ENCODE measurements around the gene JTB.

Gene JTB

DNA sequence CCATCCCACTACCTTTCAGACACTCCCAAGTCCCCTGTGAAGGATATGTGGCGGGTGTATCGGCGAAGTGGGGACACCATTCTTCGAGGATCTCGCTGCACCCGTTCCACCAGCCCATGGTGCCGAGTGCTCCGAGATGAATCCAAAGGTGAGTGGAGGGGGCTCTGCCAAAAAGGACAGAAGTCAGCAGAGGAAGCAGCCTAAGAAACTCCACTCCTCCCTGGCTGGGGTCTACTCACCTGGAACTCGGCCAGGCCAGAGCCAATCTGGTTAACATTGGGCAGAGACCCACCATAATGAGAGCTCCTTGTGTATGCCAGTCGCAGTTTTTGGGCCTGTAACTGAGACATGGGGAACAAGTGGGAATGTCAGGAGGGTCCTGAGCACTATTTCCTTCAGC, 22.6 kb downstream of the JTB start:
- no peak for DNase-seq (ENCODE audit: low read depth in 2 of 2)

DNA sequence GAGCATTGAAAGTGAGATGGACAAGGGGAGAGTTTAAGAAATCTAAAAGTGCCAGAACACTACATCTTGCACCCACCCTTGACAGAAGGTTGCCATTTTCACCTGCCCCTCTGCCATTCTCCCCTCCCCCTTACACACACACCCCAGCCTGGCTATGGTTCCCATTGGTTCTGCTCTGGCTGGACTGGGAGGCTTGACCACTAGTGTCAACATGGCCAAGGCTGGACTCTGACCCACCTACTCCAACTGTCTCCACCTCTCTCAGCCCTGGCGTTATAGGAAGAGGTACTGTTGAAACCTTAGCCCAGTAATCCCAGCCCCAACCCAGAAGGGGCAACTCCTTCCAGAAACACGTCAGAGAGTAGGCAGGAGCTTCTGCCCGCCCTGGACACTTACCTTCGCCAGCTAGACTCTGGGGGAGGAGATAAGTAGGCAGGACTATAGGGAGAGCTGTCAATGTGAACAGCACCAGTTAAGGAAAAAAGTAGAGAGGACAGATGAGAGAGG, 23.6 kb downstream of the JTB start:
- no peak for DNase-seq (ENCODE audit: low read depth in 2 of 2)

DNA sequence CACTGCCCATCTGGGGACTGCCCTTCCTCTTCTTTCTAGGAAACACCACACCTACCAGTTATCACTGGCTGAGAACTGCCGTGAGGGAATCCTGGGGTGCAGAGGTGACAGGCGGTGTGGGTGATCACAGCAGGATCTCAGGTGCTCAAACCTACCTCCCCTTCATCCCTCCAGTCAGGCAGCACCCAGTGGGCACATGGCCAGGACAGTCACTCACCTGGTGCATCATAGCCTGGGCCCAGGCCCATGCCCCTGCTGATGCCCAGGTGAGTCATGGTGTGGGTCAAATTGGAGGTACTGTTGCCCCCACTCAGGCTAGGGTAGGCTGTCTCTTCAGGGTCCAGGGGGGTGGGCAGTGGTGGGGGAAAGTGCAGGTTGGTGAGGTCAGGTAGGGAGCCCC, 25.7 kb downstream of the JTB start:
- DNase-seq (ENCODE audit: low read depth in 2 of 2) = no peak

DNA sequence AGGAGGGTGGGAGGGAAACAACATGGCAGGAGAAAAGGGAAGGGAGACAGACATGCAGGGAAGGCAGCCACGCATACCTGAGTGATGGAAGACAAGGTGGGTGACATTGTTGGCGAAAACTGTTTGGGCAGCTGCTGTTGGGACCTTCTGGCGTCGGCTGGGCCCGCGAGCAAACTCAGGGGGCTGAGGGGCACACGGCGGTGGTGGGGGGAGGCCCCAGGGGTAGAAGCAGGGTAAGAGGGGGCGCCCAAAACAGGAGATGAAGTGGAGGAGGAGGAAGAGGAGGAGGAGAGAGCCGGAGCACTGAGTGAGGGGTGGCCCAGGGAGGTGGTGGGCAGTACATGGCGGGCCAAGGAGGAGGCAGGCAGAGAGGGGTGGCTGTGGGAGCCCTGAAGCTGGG, 26.3 kb downstream of the JTB start:
- no peak for DNase-seq (ENCODE audit: low read depth in 2 of 2)

DNA sequence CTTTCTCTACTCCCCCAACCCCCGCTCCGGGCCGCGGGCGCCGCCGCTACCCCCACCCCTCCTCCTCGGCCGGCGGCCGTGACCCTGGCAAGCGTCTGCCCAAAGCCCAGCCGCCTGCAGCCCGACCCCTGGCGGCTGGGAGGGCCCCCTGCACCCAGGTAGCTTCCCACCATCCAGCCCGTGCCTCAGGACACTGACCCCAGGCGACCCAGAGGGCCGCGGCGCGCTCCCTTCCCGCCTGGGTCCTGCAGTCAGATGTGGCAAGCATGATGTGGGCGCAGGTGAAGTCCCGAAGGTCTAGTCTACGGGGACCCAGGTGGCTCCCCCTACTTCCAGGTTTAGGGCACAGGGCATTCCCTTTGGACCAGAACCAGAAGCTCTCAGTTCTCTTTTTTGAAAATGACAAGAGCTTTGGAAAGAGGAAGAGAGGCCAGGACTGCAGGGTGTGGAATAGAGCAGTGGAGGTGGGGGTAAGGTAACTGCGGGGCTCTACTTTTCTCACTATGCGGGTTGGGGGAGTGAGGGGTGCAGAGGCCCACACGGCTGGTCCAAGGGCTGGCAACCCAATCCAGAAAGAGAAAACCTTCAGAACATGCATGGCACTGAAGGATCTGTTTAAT, 30.7 kb downstream of the JTB start, which contains the start of gene DENND4B:
TSS of gene DENND4B (minus strand) at position 97 of the 620 bp plus-strand sequence. CDS start 2,344 bp downstream, outside the sequence.
- DNase-seq (ENCODE audit: low read depth in 2 of 2) = peak in 1 of 2 donors; percentile 51

DNA sequence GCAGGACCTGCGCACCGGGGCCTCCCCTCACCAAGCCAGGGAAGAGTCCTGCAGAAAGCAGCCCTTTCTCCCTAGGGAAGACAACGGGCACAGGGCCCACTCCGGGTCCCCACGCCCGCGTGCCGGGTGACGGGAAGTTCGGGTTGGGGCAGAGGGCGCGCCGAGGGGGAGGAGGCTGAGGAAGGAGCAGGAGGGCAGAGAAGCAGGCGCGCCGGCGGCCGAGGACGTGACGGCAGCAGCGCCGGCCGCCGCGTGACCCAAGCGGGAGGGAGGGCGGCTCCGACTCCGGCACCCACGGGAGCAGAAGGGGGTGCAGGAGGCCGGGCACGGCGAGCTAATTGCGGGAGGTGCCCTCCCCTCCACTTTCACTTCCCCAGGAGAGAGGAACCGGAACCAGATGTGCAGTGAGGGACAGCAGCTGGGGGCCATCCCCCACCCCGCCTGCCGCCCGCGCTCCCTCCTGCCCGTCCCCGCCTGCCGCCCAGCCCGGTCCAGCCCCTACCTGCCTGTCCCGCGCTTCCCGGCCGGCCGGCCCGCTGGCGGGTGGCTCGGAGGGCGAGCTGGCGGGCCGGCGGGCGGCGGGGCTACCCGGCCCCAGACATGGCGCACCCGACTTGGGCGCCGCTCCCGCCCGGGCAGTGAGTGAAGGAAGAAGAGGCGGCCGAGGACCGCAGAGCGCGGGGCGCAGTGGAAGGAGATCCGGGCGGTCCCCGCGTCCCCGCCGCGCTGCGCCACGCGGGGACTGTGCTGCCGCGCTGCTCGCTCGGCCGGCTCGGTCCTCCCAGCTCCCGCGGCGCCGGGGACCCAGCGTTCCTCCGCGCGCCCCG, 31.5 kb downstream of the JTB start:
- DNase-seq (ENCODE audit: low read depth in 2 of 2) = peak; percentile 39 to 42

DNA sequence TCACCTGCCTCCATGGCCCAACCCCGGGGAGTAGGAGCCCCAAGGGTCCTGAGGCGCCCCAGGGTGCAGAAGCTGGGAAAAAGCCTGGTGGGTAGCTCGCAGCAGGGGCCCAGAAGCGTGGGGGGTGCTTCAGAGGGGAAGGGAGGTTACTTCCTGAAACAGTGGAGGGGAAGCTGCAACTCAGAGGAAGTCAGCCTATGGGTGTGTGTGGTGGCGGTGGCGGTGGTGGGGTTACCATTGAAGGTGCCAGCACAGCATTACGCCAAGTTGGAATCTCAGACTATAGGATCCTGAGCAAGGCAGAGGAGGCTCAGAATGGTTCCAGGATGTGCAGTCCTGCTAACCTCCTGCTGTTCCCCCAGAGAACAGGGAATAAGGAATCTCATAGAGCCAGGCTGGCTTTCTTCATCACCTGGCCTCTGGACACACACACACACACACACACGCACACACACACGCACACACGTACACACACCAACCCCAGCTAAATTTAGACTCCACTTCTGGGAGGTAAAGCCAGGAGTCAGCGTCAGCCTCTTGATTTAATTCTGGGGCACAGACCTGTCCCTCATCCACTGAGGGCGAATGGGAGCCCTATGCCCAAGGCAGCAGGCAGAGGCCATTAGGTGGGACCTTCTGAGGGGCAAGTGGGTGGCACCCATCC, 32.2 kb downstream of the JTB start:
- DNase-seq (ENCODE audit: low read depth in 2 of 2) = peak; percentile 59 to 64

DNA sequence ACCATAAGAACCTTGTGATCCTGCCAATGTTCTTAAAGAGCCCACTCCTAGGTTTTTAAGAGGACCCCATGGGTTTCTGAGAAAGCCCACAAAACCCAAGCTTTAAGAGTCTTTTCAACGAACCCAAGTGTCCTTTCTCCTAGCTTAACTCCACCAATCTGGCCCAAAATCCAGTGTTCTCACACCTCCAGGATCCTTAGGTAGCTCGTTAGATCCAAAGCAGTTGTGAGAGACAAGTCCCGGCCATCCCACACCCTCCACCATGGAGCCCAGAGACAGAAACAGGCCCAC, 32.7 kb downstream of the JTB start:
- DNase-seq (ENCODE audit: low read depth in 2 of 2) = no peak

DNA sequence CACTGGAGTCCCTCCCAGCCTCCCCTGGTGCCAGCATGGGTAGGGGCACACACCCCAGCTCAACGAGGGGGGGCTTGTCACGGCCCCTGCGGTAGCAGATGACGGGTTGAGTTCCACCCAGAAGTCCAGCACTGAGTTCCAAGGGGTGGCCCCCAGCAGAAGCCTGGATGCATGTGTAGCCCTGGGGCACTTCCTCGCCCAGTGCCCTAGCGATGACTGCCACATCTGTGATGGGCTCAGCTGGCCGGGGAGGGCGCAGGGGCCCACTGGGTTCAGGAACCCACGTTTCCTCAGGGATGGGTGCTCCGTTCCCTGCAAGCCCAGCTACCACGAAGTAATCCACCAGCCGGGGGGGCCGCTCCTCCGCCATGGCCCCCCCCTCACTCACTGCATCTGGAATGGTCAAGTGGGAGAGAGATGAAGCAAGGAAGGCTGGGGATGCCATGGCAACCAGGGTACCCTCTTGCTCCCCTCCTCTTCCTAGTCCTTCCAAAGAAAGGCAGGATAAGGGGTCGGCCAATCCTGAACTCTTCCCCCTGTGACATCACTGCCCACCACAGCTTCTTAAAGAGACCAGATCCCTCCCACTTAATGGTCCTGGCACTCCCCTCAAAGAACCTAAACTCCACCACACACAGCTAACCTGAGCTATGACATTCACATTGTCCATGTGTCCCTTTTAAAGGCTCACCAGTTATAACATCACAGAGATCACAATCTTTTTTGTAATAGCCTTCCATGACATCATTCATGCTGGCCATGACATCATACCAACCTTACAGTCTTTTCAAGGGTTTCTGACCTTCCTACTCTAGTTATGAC, 33.3 kb downstream of the JTB start:
- DNase-seq (ENCODE audit: low read depth in 2 of 2) = no peak

DNA sequence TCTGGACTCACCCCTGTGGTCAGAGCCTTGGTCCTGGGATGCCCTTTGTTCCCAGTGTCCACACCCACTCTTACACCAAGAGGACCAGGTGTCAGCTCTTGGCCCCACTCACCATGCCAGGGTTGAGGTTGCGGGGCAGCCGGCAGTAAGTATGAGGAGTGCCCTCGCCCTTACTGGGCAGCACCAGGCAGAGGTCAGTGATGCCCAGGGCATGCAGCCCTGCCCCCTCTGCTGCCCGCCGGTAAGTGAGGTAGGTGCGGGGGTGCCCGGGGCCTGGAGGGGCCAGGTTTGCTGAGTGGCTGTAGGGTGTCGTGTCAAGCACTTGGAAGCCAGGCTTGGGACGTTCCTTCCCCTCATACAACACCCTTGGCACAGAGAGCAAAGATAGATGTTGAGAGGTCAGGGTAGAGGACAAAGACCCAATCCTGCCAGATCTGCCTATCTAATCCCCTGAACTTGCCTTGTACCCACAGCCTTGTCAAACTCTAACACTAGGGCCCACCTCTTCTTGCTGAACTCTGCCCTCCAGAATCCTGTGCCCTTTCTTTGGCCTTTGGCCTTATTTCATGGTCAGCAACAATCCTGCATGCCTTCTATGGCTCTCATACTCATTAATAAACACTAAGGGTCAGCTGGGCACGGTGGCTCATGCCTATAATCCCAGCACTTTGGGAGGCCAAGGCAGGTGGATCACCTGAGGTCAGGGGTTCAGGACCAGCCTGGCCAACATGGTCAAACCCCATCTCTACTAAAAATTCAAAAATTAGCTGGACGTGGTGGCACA, 34.5 kb downstream of the JTB start:
- DNase-seq (ENCODE audit: low read depth in 2 of 2) = no peak

DNA sequence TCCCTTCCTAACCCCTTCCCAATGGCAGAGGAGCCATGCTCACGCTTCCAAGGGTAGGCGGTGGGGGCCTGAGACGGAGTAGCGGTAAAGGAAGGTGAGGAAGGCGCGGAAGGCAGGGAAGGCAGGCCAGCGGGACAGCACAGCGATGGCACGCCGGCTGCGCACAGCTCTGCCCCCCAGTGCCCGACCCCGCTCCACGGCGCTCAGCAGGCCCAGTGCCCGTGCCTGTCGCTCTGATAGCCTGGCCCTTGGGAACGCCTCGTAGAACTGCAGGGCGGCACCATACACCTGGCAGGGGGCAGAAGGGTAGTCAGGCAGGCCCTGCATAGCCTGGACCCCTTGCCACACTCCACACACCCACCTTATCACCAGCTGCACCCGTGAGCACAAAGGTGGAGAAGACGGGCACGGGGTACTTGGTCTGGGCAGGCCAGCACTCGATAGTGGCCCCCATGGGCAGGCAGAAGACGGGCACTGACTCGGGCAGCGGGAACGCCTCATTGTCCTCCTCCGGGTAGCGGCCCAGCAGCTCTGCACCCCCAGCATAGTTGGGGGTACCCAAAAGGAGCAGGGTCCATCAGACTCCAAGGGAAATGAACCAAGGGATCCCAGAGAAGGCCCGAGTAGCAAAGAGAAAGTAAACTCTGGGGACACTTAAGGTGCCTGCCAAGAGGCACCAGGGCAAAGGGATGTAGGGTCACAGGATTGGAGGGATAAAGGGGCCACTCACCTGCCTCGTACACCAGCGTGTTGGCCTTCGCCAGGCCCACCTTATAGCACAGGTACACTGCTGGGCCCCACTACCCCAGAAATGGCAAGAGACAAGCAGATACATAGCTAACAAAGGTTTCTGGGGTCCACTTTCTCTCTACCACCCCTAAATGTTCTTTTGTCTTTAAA, 35.4 kb downstream of the JTB start:
- no peak for DNase-seq (ENCODE audit: low read depth in 2 of 2)

DNA sequence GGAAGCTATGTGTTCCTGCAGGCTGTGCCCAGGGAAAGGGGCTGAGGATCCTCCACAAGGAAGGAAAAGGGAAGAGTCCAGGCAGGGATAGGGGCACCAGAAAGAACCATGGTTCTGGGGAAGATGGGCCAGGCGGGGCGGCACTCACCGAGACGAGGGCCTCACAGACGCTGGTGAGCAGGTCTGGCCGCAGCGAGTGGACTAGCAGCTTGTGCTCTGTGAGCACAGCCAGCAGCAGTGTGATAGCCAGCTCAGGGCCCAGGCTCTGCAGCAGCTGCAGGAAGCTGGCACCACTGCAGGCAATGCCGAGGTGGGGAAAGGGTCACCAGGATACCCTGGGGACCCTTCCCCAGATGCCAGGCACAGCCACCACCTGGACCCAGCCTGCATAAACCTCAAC, 36.7 kb downstream of the JTB start:
- no peak for DNase-seq (ENCODE audit: low read depth in 2 of 2)

DNA sequence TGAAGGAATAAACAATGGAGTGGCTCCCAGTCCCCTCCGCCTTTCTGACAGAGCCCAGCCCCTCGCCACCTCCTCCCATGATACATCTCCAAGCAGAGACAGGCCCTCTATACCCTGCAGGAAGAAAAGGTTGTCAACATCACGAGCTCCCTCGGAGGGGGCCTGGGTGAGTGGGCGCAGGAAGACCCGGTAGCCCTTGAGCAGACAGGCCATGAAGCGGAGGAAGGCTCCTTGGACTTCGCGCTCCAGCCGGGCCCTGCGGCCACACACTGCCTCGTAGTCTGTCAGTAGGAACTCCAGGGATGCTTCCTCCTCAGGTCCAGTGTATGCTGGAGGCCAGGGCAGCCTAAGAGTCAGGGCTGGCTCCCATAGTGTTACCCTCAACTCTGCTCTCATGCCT, 38.0 kb downstream of the JTB start:
- DNase-seq (ENCODE audit: low read depth in 2 of 2) = no peak

DNA sequence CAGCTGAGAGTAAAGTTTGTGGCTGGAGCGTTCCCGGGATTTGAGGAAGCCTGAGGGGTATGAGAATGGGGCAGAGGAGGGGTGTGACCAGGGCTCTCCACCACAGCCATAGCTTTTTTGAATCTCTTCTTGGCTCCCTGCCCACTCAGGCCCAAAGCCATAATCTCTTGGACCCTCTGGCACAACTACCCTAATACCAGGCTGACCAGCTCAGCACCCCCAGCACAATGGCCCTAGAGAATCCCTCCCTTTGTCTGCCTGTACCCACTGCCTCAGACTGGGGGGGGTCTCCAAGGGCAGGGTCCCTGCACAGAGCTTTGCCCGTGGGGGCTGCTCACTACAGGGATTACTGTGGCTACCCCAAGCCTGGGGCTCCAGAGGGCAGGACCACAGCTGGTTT, 38.5 kb downstream of the JTB start:
- DNase-seq (ENCODE audit: low read depth in 2 of 2) = no peak

DNA sequence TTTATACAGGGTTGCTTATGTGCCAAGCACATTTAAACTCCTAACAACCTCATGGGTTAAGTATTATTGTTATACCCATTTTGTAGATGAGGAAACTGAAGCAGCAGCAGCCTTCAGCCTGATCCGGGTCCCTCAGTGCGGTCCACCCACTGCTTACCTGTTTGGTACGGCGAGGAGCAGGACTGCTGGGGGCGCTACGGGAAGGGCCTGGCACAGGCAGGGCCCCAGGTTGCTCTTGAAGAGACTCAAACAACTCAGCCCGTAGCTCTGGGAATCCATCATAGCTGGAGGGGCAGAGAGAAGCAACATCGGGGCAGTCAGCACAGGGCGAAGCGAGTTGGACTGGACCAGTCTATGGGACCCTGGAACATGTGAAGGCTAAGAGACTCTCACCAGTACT, 40.1 kb downstream of the JTB start:
- no peak for DNase-seq (ENCODE audit: low read depth in 2 of 2)

DNA sequence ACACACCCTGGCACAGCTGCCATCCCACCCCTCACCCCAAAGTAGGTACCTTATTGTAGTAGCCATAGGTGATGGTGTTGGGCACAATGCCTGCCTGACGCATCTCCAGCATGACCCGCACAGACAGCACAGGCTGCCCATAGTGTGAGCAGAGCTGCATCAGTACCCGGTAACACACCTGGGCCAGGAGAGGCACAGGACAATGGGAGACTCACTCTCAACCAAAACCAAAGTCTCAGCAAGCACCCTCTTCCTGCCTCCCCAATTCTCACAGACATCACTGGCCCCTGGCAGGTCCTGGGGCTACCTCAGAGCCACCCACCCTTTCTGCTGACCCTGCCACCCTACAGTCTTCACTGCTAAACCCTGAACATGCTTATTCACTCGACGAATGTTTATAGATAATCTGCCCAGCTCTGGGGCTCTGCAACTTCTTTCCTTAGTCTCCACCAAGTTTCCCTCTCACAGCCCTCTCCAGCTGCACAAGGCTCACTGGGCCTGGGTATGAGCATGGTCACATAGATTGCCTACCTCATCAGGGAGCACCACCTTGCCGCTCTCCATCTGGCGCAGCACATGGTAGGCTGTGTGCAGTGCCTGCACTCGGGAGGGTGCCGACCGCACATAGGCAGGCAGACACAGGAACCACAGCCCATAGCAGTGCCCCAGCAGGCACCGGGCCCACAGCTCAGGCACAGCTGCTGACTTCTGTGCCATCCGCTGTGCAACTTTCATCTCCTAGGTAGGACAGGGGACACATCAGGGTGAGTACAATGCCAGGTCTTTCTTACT, 41.3 kb downstream of the JTB start:
- no peak for DNase-seq (ENCODE audit: low read depth in 2 of 2)

DNA sequence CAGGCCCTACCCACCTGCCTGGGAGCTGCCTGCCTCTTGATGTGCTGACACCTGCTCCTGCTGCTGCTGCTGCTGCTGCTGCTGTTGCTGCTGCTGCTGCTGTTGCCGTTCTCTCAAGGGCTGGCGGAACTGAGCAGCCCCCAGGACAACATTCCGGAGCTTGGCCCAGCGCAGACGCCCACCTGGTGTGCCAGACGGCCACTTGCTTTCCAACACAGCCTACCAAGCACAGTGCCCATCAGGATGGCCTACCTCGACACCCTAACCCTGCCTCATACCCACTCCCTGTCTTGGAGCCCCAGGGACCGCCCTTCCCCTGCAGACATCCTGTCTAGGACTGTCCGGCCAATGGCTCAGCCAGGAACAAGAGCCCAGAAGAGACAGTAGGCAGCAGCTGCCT, 42.7 kb downstream of the JTB start:
- no peak for DNase-seq (ENCODE audit: low read depth in 2 of 2)

DNA sequence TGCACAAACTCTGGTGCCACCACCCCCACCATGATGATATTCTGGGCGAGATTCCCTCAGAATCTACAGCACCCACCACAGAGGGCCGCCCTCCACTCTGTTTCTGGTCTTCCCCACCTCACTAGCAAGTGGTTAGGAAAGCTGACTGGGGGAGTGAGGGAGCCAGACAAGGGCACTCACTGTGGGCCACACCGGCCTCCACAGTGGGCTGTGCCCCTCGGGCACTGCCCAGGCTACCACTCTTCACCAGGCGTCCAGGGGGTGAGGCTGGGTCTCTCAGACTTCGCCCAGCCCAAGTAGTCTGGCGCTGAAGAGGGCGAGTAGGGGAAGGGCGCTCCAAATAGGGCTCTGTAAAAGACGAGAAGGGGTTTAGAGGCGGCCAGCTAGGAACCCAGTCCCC, 43.5 kb downstream of the JTB start:
- no peak for DNase-seq (ENCODE audit: low read depth in 2 of 2)

DNA sequence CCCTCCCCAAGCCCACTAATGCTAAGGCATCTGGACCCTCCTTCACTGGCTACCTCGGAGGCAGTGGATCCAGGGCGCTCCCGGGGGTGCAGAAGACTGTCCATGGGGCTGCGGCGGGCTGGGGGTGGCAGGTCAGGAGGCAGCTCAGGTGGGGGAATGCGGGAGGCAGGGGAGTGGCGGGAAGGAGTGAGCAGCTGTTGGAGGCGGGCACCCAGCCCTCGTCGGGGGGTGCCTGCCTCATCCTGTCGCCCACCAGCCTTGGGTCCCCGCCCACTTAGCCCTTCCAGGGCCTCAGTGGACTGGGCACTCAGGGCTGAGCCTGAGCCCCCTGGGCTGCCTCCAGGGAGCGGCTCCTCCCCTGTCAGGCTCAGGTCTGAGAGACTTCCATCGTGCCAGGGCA, 44.0 kb downstream of the JTB start:
- DNase-seq (ENCODE audit: low read depth in 2 of 2) = no peak

All from stimulated activated CD8-positive, alpha-beta memory T cell treated with anti-CD3 and anti-CD28 coated beads, Interleukin-7, amount 100 ng/mL, for 1 hour (primary cell).